Sigmoid colon (tissue), 4 donors: ENCODE data around the gene COQ10B.
A peak's percentile ranks its signal among the peaks of the same experiment; 100 is the strongest.

ENCODE experiments used
- POLR2A ChIP-seq, 2 donors: fragments of 450-650 bp; IDR thresholded peaks; one replicate each; pipeline ENCODE4 v1.6.1; 2016; ENCODE audit warnings: antibody characterized with exemption in 2 of 2, mild to moderate bottlenecking in 2 of 2, moderate library complexity in 2 of 2
- POLR2AphosphoS5 ChIP-seq, 4 donors: sonication (generic); formaldehyde crosslinking; IDR thresholded peaks; one replicate each; pipeline ENCODE4 v1.6.1; 2017; ENCODE audit warnings: antibody characterized with exemption in 4 of 4
- TF ChIP-seq, protein P1 (sequence below), 4 experiments: fragments of 450-650 bp in 3 of 4; fragments of 200-600 bp in 1 of 4; IDR thresholded peaks; one replicate each; pipeline ENCODE4 v1.5.1; 2016 to 2019; ENCODE audit warnings: antibody characterized with exemption in 4 of 4, mild to moderate bottlenecking in 3 of 4, moderate library complexity in 2 of 4

DNA sequence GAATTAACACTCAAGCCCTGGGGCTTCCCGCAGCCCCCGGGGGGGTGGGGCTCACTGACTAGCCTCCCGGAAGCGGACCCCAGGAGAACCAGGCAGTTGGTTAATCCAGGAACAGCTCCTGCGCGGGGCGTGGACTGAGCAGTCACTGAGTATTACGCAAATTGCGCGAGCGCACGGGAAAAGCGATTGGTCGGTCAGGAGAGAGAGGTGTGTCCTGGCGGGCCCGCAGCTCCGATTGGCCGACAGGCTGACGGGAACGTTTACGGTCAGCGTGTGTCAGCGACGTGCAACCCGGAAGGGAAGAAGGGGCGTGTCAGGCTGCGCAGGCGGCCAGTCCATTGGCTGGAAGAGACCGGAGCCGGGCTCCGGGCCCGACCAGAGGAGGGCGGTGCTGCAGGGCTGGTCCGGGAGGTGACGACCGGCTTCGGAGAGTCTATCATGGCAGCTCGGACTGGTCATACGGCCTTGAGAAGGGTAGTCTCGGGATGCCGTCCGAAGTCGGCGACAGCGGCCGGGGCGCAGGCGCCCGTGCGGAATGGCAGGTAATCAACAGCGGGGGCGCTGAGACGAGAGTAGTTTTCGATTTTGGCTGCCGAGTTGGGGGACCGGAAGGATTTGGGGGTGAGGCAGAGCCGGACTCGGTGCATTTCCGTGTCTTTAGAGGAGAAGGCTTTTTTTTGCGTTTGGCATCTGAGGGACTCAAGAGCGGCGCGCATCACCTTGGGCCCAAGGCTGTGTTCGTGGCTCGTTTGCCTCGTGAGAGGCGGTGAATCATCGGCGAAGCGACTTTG lies at the start of gene COQ10B:
- TF ChIP-seq, protein P1, sequence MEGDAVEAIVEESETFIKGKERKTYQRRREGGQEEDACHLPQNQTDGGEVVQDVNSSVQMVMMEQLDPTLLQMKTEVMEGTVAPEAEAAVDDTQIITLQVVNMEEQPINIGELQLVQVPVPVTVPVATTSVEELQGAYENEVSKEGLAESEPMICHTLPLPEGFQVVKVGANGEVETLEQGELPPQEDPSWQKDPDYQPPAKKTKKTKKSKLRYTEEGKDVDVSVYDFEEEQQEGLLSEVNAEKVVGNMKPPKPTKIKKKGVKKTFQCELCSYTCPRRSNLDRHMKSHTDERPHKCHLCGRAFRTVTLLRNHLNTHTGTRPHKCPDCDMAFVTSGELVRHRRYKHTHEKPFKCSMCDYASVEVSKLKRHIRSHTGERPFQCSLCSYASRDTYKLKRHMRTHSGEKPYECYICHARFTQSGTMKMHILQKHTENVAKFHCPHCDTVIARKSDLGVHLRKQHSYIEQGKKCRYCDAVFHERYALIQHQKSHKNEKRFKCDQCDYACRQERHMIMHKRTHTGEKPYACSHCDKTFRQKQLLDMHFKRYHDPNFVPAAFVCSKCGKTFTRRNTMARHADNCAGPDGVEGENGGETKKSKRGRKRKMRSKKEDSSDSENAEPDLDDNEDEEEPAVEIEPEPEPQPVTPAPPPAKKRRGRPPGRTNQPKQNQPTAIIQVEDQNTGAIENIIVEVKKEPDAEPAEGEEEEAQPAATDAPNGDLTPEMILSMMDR (IDR thresholded peaks at IDR 0.05): peak in 1 of 4 experiments; percentile 10
- TF ChIP-seq POLR2A (IDR thresholded peaks at IDR 0.05) (peak; percentile 86 to 89), POLR2AphosphoS5 (IDR thresholded peaks at IDR 0.05) (peak; percentile 96 to 97 (median 96))
